Heart left ventricle (tissue), 16 donors: Measurements from ENCODE around the gene KCNH5. TPM values are rescaled to one million over a fixed set of nuclear protein-coding genes. Genes with fewer than 3 reads are reported as not detected.

Experiments
- ATAC-seq, 4 donors: fragments of 200-7000 bp; cut with Tn5 transposase; one replicate each; pipeline ENCODE4 v1.9.1; 2020 to 2022; ENCODE audit warnings: moderate library complexity in 4 of 4, mild to moderate bottlenecking in 3 of 4, moderate number of reproducible peaks in 1 of 4
- DNase-seq, 5 donors: peaks; one replicate each; pipeline ENCODE4 v3.0.0-alpha.2; 2020
- H3K27ac ChIP-seq, 12 donors: fragments of 200-600 bp; sonication (generic) in 4 of 12; one replicate each; pipeline versions ENCODE4 v1.5.0 to v1.8.0; 2016 to 2022; ENCODE audit warnings: mild to moderate bottlenecking in 2 of 12
- H3K27me3 ChIP-seq, 9 donors: fragments of 200-600 bp; sonication (generic) in 2 of 9; one replicate each; pipeline versions ENCODE4 v1.5.1 to v1.8.0; 2016 to 2022; ENCODE audit warnings: mild to moderate bottlenecking in 3 of 9
- H3K36me3 ChIP-seq, 9 donors: fragments of 200-600 bp; sonication (generic) in 2 of 9; one replicate each; pipeline versions ENCODE4 v1.5.0 to v1.8.0; 2018 to 2022; ENCODE audit warnings: mild to moderate bottlenecking in 2 of 9
- H3K4me1 ChIP-seq, 12 donors: fragments of 200-600 bp; sonication (generic) in 4 of 12; one replicate each; pipeline versions ENCODE4 v1.5.0 to v1.8.0; 2016 to 2022; ENCODE audit warnings: mild to moderate bottlenecking in 3 of 12
- H3K4me3 ChIP-seq, 12 donors: fragments of 200-600 bp; sonication (generic) in 4 of 12; one replicate each; pipeline versions ENCODE4 v1.5.0 to v1.8.0; 2017 to 2022; ENCODE audit warnings: mild to moderate bottlenecking in 9 of 12, moderate library complexity in 4 of 12
- H3K9me3 ChIP-seq, 12 donors: fragments of 200-600 bp; sonication (generic) in 4 of 12; one replicate each; pipeline versions ENCODE4 v1.5.0 to v1.8.0; 2016 to 2022; ENCODE audit warnings: mild to moderate bottlenecking in 1 of 12
- POLR2A ChIP-seq, 2 donors: fragments of 450-650 bp; IDR thresholded peaks; one replicate each; pipeline ENCODE4 v1.6.1; 2017; ENCODE audit warnings: antibody characterized with exemption in 2 of 2, mild to moderate bottlenecking in 2 of 2, moderate library complexity in 2 of 2
- WGBS, 4 donors: extraction: QIAGEN DNeasy Blood & Tissue Kit in 2 of 4; methylation state at CpG; one replicate each; pipeline versions ENCODE4 v1.1.5 to v1.1.7; 2013 to 2018; 5-methylcytosine and 5-hydroxymethylcytosine counted together
- intact Hi-C, 10 donors: fragments of 100-400 bp; cut with DNase I; formaldehyde crosslinking; loops; one replicate each; pipeline versions ENCODE4 v1.11.1 to v1.14.2; 2022
- polyA plus RNA-seq, 2 donors: library from polyadenylated mRNA; stranded (reverse); fragments of 200-250 nt; gene quantifications; one replicate each; pipeline ENCODE4 v1.2.3, GENCODE V29; 2013
- total RNA-seq, 9 donors: library from RNA; depleted of rRNA in 2 of 9; stranded (reverse); fragments of >200 nt in 2 of 9; fragmentation: NEBNext Ultra II Directional in 3 of 9; extraction: Animal tissue kit (Norgen Biotek cat#: 25700) in 3 of 9; gene quantifications; one replicate each; pipeline versions ENCODE4 v1.1.0 to v1.2.4, GENCODE V29; 2016 to 2023
- TF ChIP-seq, protein P1 (sequence below), 12 donors: fragments of 200-600 bp; sonication (generic) in 4 of 12; IDR thresholded peaks; one replicate each; pipeline versions ENCODE4 v1.5.0 to v1.8.0; 2018 to 2022; ENCODE audit warnings: antibody characterized with exemption in 12 of 12, mild to moderate bottlenecking in 5 of 12
- donor health status: ischemic (EF 13 %, LVEDD 7.1; RV severe dilation, severe dysfunction).
- donor health status: healthy with polysubstance abuse.
- donor health status: DM: no; HTN: yes; CAD: no.
- donor health status: DM: no; HTN: no; CAD: no.
- donor health status: ischemic (EF 25% LVEDD 6.9; RV normal size, moderate dysfunction).
- donor health status: ischemic (EF 25% LVEDD 5.7; RV mildly dilated, moderate dysfunction).
- donor health status: healthy.
- donor health status: DM: yes; HTN: yes; CAD: no.
- donor health status: ischemic (EF 35%, LVEDD 5.7; RV mildly dilated, moderate dysfunction).
- donor health status: nonischemic (EF 11% LVEDD 7.7; RV severe dilation, severe dysfunction).
- donor health status: DM: yes; HTN: yes; CAD: no.
- donor health status: PGD.
- donor health status: ischemic (EF 29% LVEDD 5.4; RV normal size, mild dysfunction).
- donor health status: nonischemic (EF 23%, LVEDD 6.1; RV moderate dilation, normal function).

Gene KCNH5
- total and polyA plus RNA-seq, 11 donors: 0.17 to 0.66 TPM; not detected in 9

DNA sequence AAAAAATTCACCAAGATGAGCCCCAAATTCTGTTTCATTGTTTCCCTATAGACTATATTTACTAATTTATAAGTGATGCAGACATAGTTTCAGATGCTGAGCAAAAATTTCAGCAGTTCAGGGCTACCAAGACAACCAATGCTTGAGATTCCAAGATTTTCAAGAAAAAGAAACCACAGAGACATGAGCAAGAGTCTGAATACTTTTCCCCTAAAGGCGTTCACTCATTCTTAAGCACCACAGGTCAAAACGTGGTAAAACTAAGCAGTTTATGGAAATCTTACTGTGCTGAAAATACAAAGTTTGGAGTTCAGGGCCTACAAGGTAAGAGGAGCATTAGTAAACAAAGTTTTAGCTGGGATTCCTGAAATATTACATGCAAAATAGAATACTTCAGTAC lies 221.2 kb downstream of the KCNH5 start:
- no peaks in the 10 kb centered on the region for H3K36me3 ChIP-seq
- H3K27me3 ChIP-seq: no peaks in the 10 kb centered on the region
- H3K4me1 ChIP-seq: no peaks in the 10 kb centered on the region
- 65 to 81% (median 71%) methylated on average over 2 of the region's 2 CpGs for WGBS, 4 donors
- H3K27ac ChIP-seq: no peak overlapping the region
- ATAC-seq (no peak), DNase-seq (no peak)
- no peak overlapping the region for H3K4me3 ChIP-seq
- H3K9me3 ChIP-seq: peaks cover 0 to 13% (median 0%) of the 10 kb centered on the region in 12 donors
- intact Hi-C loops: no loop called here
- TF ChIP-seq POLR2A (IDR thresholded peaks at IDR 0.05): no peak
- TF ChIP-seq, protein P1, sequence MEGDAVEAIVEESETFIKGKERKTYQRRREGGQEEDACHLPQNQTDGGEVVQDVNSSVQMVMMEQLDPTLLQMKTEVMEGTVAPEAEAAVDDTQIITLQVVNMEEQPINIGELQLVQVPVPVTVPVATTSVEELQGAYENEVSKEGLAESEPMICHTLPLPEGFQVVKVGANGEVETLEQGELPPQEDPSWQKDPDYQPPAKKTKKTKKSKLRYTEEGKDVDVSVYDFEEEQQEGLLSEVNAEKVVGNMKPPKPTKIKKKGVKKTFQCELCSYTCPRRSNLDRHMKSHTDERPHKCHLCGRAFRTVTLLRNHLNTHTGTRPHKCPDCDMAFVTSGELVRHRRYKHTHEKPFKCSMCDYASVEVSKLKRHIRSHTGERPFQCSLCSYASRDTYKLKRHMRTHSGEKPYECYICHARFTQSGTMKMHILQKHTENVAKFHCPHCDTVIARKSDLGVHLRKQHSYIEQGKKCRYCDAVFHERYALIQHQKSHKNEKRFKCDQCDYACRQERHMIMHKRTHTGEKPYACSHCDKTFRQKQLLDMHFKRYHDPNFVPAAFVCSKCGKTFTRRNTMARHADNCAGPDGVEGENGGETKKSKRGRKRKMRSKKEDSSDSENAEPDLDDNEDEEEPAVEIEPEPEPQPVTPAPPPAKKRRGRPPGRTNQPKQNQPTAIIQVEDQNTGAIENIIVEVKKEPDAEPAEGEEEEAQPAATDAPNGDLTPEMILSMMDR (IDR thresholded peaks at IDR 0.05): no peak

DNA sequence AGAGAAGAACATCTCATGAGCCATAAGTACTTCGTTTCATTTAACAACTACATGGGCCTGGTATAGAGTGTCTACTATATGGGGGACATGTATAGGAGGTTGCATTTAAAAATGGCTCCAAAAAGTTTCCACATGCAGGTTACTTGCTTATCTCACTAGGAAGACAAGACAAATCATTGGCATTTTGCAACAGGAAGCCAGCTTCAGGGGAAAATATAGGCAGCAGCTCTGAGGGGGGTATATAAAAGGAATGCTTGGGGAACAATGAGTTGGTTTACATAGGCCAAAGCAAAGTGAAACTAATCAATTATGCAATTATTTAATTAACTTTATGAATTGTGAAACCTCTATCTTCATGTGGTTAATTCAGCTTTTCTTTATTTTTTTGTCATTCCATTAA lies 225.3 kb downstream of the KCNH5 start:
- Histone ChIP-seq H3K27me3 (no peaks in the 10 kb centered on the region), H3K4me1 (no peaks in the 10 kb centered on the region), H3K36me3 (no peaks in the 10 kb centered on the region), H3K27ac (no peak overlapping the region), H3K4me3 (no peak overlapping the region), H3K9me3 (peaks cover 0 to 27% (median 3%) of the 10 kb centered on the region in 12 donors)
- TF ChIP-seq, protein P1 (IDR thresholded peaks at IDR 0.05): no peak
- no peak for TF ChIP-seq POLR2A (IDR thresholded peaks at IDR 0.05)
- intact Hi-C loops: no loop called here
- 59 to 74% (median 73%) methylated on average over 1 of the region's 1 CpG for WGBS, 4 donors
- ATAC-seq (no peak), DNase-seq (no peak)

DNA sequence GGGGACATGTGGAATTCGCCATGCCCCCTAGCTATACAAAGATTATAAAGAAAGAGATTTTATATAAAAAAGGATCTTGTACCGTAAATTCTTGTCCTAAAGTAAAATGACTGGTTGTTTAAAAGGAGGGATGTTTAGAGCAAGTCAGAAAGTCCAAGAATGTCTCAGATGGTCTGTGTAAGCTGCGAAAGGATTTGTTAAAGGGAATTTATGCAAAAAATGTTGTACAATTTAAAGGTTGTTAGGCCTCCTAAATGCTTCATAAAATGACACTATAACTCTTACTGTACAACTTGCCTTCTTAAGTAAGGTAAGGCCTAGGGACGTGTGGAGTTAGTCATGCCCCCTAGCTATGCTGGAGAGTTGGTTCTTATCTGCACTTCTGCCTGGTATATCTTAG lies 237.6 kb downstream of the KCNH5 start:
- Histone ChIP-seq H3K27me3 (peaks cover 0 to 5% (median 0%) of the 10 kb centered on the region in 9 donors), H3K27ac (no peak overlapping the region), H3K4me3 (no peak overlapping the region), H3K36me3 (no peaks in the 10 kb centered on the region), H3K4me1 (no peaks in the 10 kb centered on the region), H3K9me3 (peaks cover 0 to 5% (median 0%) of the 10 kb centered on the region in 12 donors)
- no peak for TF ChIP-seq POLR2A (IDR thresholded peaks at IDR 0.05)
- TF ChIP-seq, protein P1 (IDR thresholded peaks at IDR 0.05): no peak
- DNase-seq (no peak), ATAC-seq (no peak)
- intact Hi-C loops: no loop called here
- WGBS, 4 donors: 64 to 71% (median 65%) methylated on average over 4 of the region's 4 CpGs

DNA sequence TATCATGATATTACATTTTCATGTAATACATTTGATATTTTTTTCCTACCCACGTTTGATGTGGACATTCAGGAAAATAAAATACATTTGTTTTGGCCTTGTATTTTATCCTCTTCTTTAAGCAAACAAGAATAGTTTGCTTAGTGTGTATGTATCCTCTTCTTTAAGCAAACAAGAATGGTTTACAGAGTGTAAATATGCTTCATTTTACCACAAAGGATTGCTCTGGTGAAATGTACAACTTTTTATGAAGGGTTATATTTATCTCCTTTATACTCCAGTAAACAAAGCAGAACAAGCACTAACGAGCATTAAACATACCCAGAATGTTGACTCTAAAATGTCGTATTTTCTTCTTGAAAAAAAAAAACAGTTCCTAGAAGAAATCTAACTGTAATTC lies 244.7 kb downstream of the KCNH5 start:
- ATAC-seq: no peak
- Histone ChIP-seq H3K4me1 (no peaks in the 10 kb centered on the region), H3K4me3 (no peak overlapping the region), H3K36me3 (no peaks in the 10 kb centered on the region), H3K27me3 (no peaks in the 10 kb centered on the region), H3K9me3 (no peaks in the 10 kb centered on the region), H3K27ac (no peak overlapping the region)
- 66 to 71% (median 71%) methylated on average over 3 of the region's 3 CpGs for WGBS, 4 donors
- intact Hi-C loops: no loop called here
- no peak for DNase-seq
- TF ChIP-seq, protein P1 (IDR thresholded peaks at IDR 0.05): no peak
- no peak for TF ChIP-seq POLR2A (IDR thresholded peaks at IDR 0.05)
